ENCODE results near the gene GBP5. TPM values are rescaled to one million over a fixed set of nuclear protein-coding genes. Genes with fewer than 3 reads are reported as not detected.

Gene GBP5
- total RNA-seq, 2 experiments from 2014 or later = 122 to 137 TPM

Other genes with a start within 250 kb of the GBP5 start
- 1 to 10 TPM; 4.8 to 5.8 TPM for gene GBP3, start 250.0 kb downstream of the GBP5 start, total RNA-seq
- 10 to 100 TPM; 67.6 to 79.9 TPM for gene GBP1, start 207.7 kb downstream of the GBP5 start, total RNA-seq
- gene GBP2, start 146.7 kb downstream of the GBP5 start, total RNA-seq = 100 to 1,000 TPM; 253 to 294 TPM
- gene GBP7, start 96.9 kb downstream of the GBP5 start, total RNA-seq = not detected
- 10 to 100 TPM; 30.8 to 34.4 TPM for gene GBP4, start 73.9 kb downstream of the GBP5 start, total RNA-seq
- under 1 TPM; 0.46 to 0.53 TPM for gene GBP6, start 91.2 kb upstream of the GBP5 start, total RNA-seq